Measurements from ENCODE around the gene DTNB.

GRCh38 chr2:25354116-25354515 is 319.3 kb downstream of the DTNB start:
- TF ChIP-seq CTCF (IDR thresholded peaks at IDR 0.05; ENCODE audit: poor library complexity) = no peak
- no peak for TF ChIP-seq EZH2 (IDR thresholded peaks at IDR 0.05; ENCODE audit: borderline replicate concordance)
